Fibroblast of lung (primary cell): ENCODE results near the gene GOLM1. TPM values are rescaled to one million over a fixed set of nuclear protein-coding genes. Genes with fewer than 3 reads are reported as not detected.

Source experiments
- DNase-seq, 2 donors: peaks; one replicate each; pipeline versions ENCODE4 v3.0.0 to v3.0.0-alpha.2; 2010; ENCODE audit warnings: low read depth in 2 of 2
- H2AFZ ChIP-seq: 2 replicates; pipeline ENCODE4 v1.5.1; 2012; ENCODE audit warnings: low read length, control low read depth, inconsistent platforms
- H3K27ac ChIP-seq: 2 replicates; pipeline ENCODE4 v1.5.1; 2011; ENCODE audit warnings: low read length, control low read depth; ENCODE audit not compliant: insufficient read depth
- H3K27me3 ChIP-seq: 2 replicates; pipeline ENCODE4 v1.5.1; 2011; ENCODE audit warnings: mild to moderate bottlenecking, low read length; ENCODE audit not compliant: control insufficient read depth, insufficient read depth
- H3K36me3 ChIP-seq: 2 replicates; pipeline ENCODE4 v1.5.1; 2011; ENCODE audit warnings: low read length; ENCODE audit not compliant: control insufficient read depth, insufficient read depth
- H3K4me1 ChIP-seq: 2 replicates; pipeline ENCODE4 v1.5.1; 2011; ENCODE audit warnings: low read length; ENCODE audit not compliant: control insufficient read depth, insufficient read depth; ENCODE audit errors: extremely low read depth
- H3K4me2 ChIP-seq: 2 replicates; pipeline ENCODE4 v1.5.1; 2011; ENCODE audit warnings: low read length, control low read depth; ENCODE audit not compliant: insufficient read depth; ENCODE audit errors: extremely low read depth
- H3K4me3 ChIP-seq, 4 experiments: fragments of 200-600 bp in 1 of 4; sonication (generic) in 1 of 4; replicated peaks in 1 of 4; 2 replicates each; pipeline ENCODE4 v1.5.1; 2011 to 2016; ENCODE audit warnings: low read length in 4 of 4, low read depth in 3 of 4, mild to moderate bottlenecking in 3 of 4, control low read depth in 2 of 4, inconsistent platforms in 1 of 4, mixed read lengths in 1 of 4; ENCODE audit not compliant: insufficient read depth in 1 of 4; ENCODE audit errors: control extremely low read depth in 1 of 4
- H3K79me2 ChIP-seq: 2 replicates; pipeline ENCODE4 v1.5.1; 2012; ENCODE audit warnings: mild to moderate bottlenecking, low read length, inconsistent platforms; ENCODE audit not compliant: control insufficient read depth, insufficient read depth
- H3K9ac ChIP-seq: 2 replicates; pipeline ENCODE4 v1.5.1; 2011; ENCODE audit warnings: mild to moderate bottlenecking, low read length, control low read depth; ENCODE audit not compliant: insufficient read depth
- H3K9me3 ChIP-seq: 2 replicates; pipeline ENCODE4 v1.5.1; 2012; ENCODE audit warnings: low read depth, low read length; ENCODE audit not compliant: control insufficient read depth, insufficient read depth
- H4K20me1 ChIP-seq: 2 replicates; pipeline ENCODE4 v1.5.1; 2011; ENCODE audit warnings: low read length; ENCODE audit not compliant: control insufficient read depth, insufficient read depth; ENCODE audit errors: extremely low read depth
- CTCF ChIP-seq, 2 donors: IDR thresholded peaks in 1 of 2; conservative IDR thresholded peaks in 1 of 2; 1 replicate in 1 of 2; 2 replicates in 1 of 2; pipeline ENCODE4 v1.5.1; 2011 to 2012; ENCODE audit warnings: low read length in 2 of 2, control low read depth in 1 of 2, inconsistent platforms in 1 of 2, low read depth in 1 of 2, mild to moderate bottlenecking in 1 of 2
- EZH2 ChIP-seq: IDR thresholded peaks from 2 replicates; pipeline ENCODE4 v1.5.1; 2012; ENCODE audit warnings: low read length, control low read depth, mild to moderate bottlenecking; ENCODE audit errors: missing control alignments
- polyA plus RNA-seq, 2 donors: library from polyadenylated mRNA; depleted of rRNA in 1 of 2; stranded (reverse) in 1 of 2; unstranded in 1 of 2; fragments of >200 nt; gene quantifications; 2 replicates each; pipeline ENCODE4 v1.2.1, GENCODE V29; 2011 to 2012; ENCODE audit warnings: missing spikeins in 1 of 2
- total RNA-seq: library from RNA; depleted of rRNA; stranded (reverse); fragments of >200 nt; gene quantifications from 2 replicates; pipeline ENCODE4 v1.2.1, GENCODE V29; 2014

The GOLM1 gene
- total and polyA plus RNA-seq, 2 donors (not counting 1 experiment from before 2014, with no cell fraction given), result 46.7 to 64.0 TPM

GRCh38 chr9:85981369-85981768 lies 118.0 kb downstream of the GOLM1 start:
- H3K27ac ChIP-seq, result no peak overlapping the region
- no peak overlapping the region for H3K4me2 ChIP-seq
- H3K4me3 ChIP-seq, result no peak overlapping the region
- H3K79me2 ChIP-seq, result no peaks in the 10 kb centered on the region
- no peaks in the 10 kb centered on the region for H3K9me3 ChIP-seq
- TF ChIP-seq CTCF (conservative IDR thresholded peaks at IDR 0.05 in 1 of 2, IDR thresholded peaks at IDR 0.05 in 1 of 2; ENCODE audit: low read depth in 1 of 2, low read length in 2 of 2) (no peak), EZH2 (no peak)
- no peak overlapping the region for H3K9ac ChIP-seq
- no peak for DNase-seq
- H3K27me3 ChIP-seq, result no peaks in the 10 kb centered on the region
- no peaks in the 10 kb centered on the region for H3K4me1 ChIP-seq
- peaks cover 3% of the 10 kb centered on the region for H3K36me3 ChIP-seq
- H4K20me1 ChIP-seq, result no peaks in the 10 kb centered on the region
- no peak overlapping the region for H2AFZ ChIP-seq

GRCh38 chr9:85978496-85978895 lies 120.9 kb downstream of the GOLM1 start:
- Histone ChIP-seq H2AFZ (no peak overlapping the region), H3K36me3 (peaks cover 4% of the 10 kb centered on the region), H4K20me1 (no peaks in the 10 kb centered on the region), H3K27me3 (no peaks in the 10 kb centered on the region), H3K9me3 (no peaks in the 10 kb centered on the region), H3K4me1 (no peaks in the 10 kb centered on the region), H3K27ac (no peak overlapping the region), H3K79me2 (no peaks in the 10 kb centered on the region), H3K4me2 (no peak overlapping the region), H3K9ac (no peak overlapping the region), H3K4me3 (no peak overlapping the region)
- TF ChIP-seq EZH2 (no peak), CTCF (conservative IDR thresholded peaks at IDR 0.05 in 1 of 2, IDR thresholded peaks at IDR 0.05 in 1 of 2; ENCODE audit: low read depth in 1 of 2, low read length in 2 of 2) (no peak)
- peak in 1 of 2 donors; percentile 52 for DNase-seq

Other genes with a start within 250 kb of the GOLM1 start
- gene NAA35, start 158.4 kb downstream of the GOLM1 start, total RNA-seq, result 13.4 and 20.5 TPM in 2 replicates
- gene NAA35, start 158.4 kb downstream of the GOLM1 start, polyA plus RNA-seq, result 20.3 and 23.5 TPM in 2 replicates
- gene C9orf153, start 160.1 kb upstream of the GOLM1 start, total RNA-seq, result 0.17 and 0.51 TPM in 2 replicates
- 0.06 and 0.17 TPM in 2 replicates for gene C9orf153, start 160.1 kb upstream of the GOLM1 start, polyA plus RNA-seq
- gene ISCA1, start 183.0 kb upstream of the GOLM1 start, total RNA-seq, result 19.2 and 22.6 TPM in 2 replicates
- 25.4 and 44.8 TPM in 2 replicates for gene ISCA1, start 183.0 kb upstream of the GOLM1 start, polyA plus RNA-seq